Glutamatergic neuron (in vitro differentiated cells): ENCODE data around the gene JAG1. TPM values are rescaled to one million over a fixed set of nuclear protein-coding genes. Genes with fewer than 3 reads are reported as not detected.

Experiments
- DNase-seq: peaks from one replicate; pipeline ENCODE4 v3.0.0; 2022
- H3K27ac Mint-ChIP-seq: one replicate; pipeline ENCODE4 v1.8.0; 2020; ENCODE audit warnings: mild to moderate bottlenecking, mixed read lengths, inconsistent platforms; ENCODE audit not compliant: unreplicated experiment
- H3K27me3 Mint-ChIP-seq: one replicate; pipeline ENCODE4 v1.8.0; 2020; ENCODE audit warnings: mild to moderate bottlenecking, moderate library complexity, mixed read lengths, inconsistent platforms; ENCODE audit not compliant: unreplicated experiment
- H3K36me3 Mint-ChIP-seq: one replicate; pipeline ENCODE4 v1.8.0; 2020; ENCODE audit warnings: mild to moderate bottlenecking, mixed read lengths, inconsistent platforms; ENCODE audit not compliant: unreplicated experiment
- H3K4me1 Mint-ChIP-seq: one replicate; pipeline ENCODE4 v1.8.0; 2020; ENCODE audit warnings: mild to moderate bottlenecking, low read depth, mixed read lengths, inconsistent platforms; ENCODE audit not compliant: unreplicated experiment
- H3K4me3 Mint-ChIP-seq: one replicate; pipeline ENCODE4 v1.8.0; 2020; ENCODE audit warnings: mild to moderate bottlenecking, mixed read lengths, inconsistent platforms; ENCODE audit not compliant: unreplicated experiment
- H3K9me3 Mint-ChIP-seq: one replicate; pipeline ENCODE4 v1.8.0; 2020; ENCODE audit warnings: mild to moderate bottlenecking, moderate library complexity, mixed read lengths, inconsistent platforms; ENCODE audit not compliant: unreplicated experiment
- total RNA-seq: library from RNA; stranded (reverse); fragmentation: NEBNext Ultra II Directional; extraction: Animal tissue kit (Norgen Biotek cat#: 25700); gene quantifications from one replicate; pipeline ENCODE4 v1.2.1, GENCODE V29; 2021; ENCODE audit not compliant: unreplicated experiment
- TF ChIP-seq, protein P1 (sequence below): fragments of 200-600 bp; sonication (generic); IDR thresholded peaks from one replicate; pipeline ENCODE4 v1.5.0; 2021; ENCODE audit not compliant: partially characterized antibody, unreplicated experiment

Gene JAG1
- total RNA-seq, 1 donor from 2014 or later = 11.4 TPM

DNA sequence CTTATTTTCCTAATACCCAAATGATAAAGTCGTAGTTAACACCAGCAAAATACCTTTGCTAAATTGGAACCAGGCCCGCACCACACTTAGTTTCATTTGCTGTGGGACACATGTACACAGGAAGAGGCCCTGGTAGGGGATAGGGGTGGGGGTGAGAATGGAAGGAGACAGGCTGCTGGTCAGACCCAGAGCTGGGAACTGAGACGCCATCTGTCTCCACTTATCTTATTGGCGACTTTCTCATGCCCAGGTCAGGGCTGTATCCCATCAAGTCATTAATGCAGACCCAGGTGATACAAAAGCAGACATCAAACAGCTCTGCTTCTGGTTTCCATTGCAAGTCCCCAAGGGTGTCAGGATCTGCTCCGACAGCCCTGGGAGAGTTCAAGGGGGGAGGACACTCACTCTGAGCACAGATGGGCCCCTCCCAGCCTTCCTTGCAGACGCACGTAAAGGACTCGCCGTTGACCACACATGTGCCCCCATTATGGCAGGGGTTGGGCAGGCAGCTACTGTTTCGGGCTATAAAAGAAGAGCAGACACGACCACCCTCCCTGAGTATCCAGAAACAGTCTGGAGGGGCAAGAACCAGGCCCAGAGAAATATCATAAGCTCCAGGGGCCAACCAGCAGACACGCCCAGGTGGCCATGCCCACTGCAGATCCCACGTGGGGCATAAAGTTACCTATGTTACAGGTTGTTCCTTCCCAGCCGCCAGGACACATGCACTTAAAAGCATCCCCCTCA lies 29.2 kb downstream of the JAG1 start:
- Mint-ChIP-seq H3K27me3 (peaks cover 2% of the 10 kb centered on the region), H3K36me3 (peaks cover 2% of the 10 kb centered on the region), H3K9me3 (peaks cover 3% of the 10 kb centered on the region), H3K4me3 (no peak overlapping the region), H3K27ac (no peak overlapping the region), H3K4me1 (peaks cover 27% of the 10 kb centered on the region)
- TF ChIP-seq, protein P1, sequence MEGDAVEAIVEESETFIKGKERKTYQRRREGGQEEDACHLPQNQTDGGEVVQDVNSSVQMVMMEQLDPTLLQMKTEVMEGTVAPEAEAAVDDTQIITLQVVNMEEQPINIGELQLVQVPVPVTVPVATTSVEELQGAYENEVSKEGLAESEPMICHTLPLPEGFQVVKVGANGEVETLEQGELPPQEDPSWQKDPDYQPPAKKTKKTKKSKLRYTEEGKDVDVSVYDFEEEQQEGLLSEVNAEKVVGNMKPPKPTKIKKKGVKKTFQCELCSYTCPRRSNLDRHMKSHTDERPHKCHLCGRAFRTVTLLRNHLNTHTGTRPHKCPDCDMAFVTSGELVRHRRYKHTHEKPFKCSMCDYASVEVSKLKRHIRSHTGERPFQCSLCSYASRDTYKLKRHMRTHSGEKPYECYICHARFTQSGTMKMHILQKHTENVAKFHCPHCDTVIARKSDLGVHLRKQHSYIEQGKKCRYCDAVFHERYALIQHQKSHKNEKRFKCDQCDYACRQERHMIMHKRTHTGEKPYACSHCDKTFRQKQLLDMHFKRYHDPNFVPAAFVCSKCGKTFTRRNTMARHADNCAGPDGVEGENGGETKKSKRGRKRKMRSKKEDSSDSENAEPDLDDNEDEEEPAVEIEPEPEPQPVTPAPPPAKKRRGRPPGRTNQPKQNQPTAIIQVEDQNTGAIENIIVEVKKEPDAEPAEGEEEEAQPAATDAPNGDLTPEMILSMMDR = no peak
- no peak for DNase-seq

DNA sequence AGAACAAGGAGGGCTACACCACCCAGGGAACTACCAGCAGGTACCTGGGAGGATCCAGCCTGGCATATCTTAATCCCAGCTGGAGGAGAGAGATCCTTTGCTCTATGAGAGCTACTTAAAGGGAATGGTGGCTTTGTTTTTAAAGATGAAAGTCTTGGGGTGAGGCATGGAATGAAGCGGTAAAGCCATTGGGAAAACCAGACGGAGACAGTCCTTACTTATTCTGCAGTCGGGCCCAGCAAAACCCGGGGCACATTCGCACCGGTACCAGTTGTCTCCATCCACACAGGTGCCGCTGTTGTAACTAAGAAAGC lies 30.3 kb downstream of the JAG1 start:
- Mint-ChIP-seq H3K4me3 (no peak overlapping the region), H3K27ac (no peak overlapping the region), H3K9me3 (peaks cover 3% of the 10 kb centered on the region), H3K4me1 (peaks cover 22% of the 10 kb centered on the region), H3K36me3 (peaks cover 5% of the 10 kb centered on the region), H3K27me3 (peaks cover 2% of the 10 kb centered on the region)
- TF ChIP-seq, protein P1 = no peak
- DNase-seq = no peak

DNA sequence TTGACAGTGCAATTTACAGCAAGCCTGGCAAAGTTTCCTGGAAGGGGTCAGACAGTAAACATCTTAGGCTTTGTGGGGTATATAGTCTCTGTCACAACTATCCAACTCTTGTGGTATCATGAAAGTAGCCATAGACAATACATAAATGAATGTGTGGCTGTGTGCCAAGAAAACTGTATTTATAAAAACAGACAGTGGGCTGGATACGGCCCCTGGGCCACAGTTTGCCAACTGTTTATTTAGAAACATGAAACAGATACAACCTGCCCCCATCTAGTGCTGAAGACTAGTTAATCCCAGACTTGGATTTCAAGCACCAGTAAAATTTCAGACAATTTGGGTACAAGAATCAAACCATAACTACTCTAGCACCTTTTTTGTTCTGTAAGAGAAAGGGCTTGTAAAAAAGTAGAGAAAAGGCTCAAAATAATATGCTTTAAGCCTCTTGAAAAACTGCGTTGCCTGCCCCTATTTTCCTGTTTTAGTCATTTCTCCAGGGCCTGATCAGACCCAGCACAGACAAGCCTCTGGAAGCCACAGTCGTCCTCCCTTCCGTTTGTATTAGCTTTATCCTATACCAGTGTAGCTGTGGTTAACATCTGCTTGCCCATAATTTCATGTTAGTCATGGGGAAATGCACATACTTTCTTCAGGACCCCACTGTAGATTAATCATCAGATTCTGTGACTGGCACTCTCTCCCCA lies 30.8 kb downstream of the JAG1 start:
- no peak for DNase-seq
- peaks cover 2% of the 10 kb centered on the region for H3K27me3 Mint-ChIP-seq
- no peak overlapping the region for H3K4me3 Mint-ChIP-seq
- peaks cover 3% of the 10 kb centered on the region for H3K9me3 Mint-ChIP-seq
- TF ChIP-seq, protein P1 = no peak
- peaks cover 5% of the 10 kb centered on the region for H3K36me3 Mint-ChIP-seq
- peaks cover 22% of the 10 kb centered on the region for H3K4me1 Mint-ChIP-seq
- H3K27ac Mint-ChIP-seq = no peak overlapping the region

DNA sequence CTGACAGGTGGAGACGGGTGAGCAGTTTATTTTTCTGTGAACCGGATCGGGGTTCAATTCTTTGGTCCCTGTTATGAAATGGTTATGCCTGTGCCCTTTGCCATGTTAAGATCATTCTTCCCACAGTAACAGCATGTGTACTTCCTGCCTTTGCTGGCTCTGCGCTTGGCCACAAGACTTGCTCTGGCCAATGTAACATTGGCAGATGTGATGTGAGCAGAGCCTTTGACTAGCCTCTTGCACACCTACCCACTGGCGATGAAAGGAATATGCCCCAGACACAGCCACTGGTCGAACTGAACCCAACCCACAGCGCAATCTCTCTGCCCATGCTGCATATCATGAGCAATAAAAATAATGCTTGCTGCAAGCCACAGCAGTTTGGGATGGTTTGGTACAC lies 31.9 kb downstream of the JAG1 start:
- Mint-ChIP-seq H3K4me1 (peaks cover 16% of the 10 kb centered on the region), H3K27ac (no peak overlapping the region), H3K36me3 (peaks cover 5% of the 10 kb centered on the region), H3K4me3 (no peak overlapping the region), H3K9me3 (peaks cover 3% of the 10 kb centered on the region), H3K27me3 (peaks cover 2% of the 10 kb centered on the region)
- TF ChIP-seq, protein P1 = no peak
- no peak for DNase-seq

DNA sequence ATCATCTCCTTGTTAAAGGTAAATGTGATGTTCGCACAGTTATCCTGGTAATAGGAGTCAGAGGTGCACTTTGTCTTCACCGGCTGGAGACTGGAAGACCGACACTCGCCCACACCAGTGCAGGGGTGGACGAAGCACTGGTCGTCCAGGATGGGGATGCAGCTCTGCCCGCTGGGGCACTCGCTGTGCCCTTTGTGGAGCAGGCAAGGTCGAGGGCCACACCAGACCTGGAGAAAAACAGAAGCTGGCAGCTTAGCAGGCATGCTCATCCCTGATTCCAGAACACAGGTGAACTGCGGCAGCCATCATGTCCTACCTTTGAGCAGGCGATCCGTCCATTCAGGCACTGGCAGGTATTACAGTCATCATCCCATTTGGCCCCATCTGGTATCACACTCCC lies 32.3 kb downstream of the JAG1 start:
- Mint-ChIP-seq H3K27ac (no peak overlapping the region), H3K36me3 (peaks cover 5% of the 10 kb centered on the region), H3K4me1 (peaks cover 16% of the 10 kb centered on the region), H3K27me3 (peaks cover 2% of the 10 kb centered on the region), H3K9me3 (peaks cover 3% of the 10 kb centered on the region), H3K4me3 (no peak overlapping the region)
- TF ChIP-seq, protein P1 = no peak
- DNase-seq = no peak
